K562 (cell line): ENCODE data around the gene TCEA3. TPM values are rescaled to one million over a fixed set of nuclear protein-coding genes. Genes with fewer than 3 reads are reported as not detected.

Experiments
- ARID1B ChIP-seq: fragments of 450-650 bp; IDR thresholded peaks from 2 replicates; pipeline ENCODE4 v1.6.1; 2016; ENCODE audit warnings: antibody characterized with exemption, mild to moderate bottlenecking, inconsistent platforms
- ATF3 ChIP-seq, 2 experiments: fragments of 450-650 bp in 1 of 2; sonication (generic) in 1 of 2; formaldehyde crosslinking in 1 of 2; IDR thresholded peaks in 1 of 2; conservative IDR thresholded peaks in 1 of 2; 2 replicates each; pipeline versions ENCODE4 v1.6.1 to v1.8.1; 2016 to 2023; ENCODE audit warnings: mild to moderate bottlenecking in 2 of 2, moderate library complexity in 2 of 2, inconsistent platforms in 1 of 2, missing genetic modification reagents in 1 of 2
- ATF7 ChIP-seq: fragments of 450-650 bp; IDR thresholded peaks from 2 replicates; pipeline ENCODE4 v1.7.1; 2014; ENCODE audit warnings: mild to moderate bottlenecking, moderate library complexity
- CBX1 ChIP-seq: sonication (generic); IDR thresholded peaks from 2 replicates; pipeline ENCODE4 v1.6.1; 2016; ENCODE audit warnings: antibody characterized with exemption, low read depth, mild to moderate bottlenecking
- CEBPG ChIP-seq, 3 experiments: fragments of 200-800 bp in 1 of 3; sonication (Bioruptor generic) in 1 of 3; sonication (generic) in 1 of 3; formaldehyde crosslinking in 1 of 3; IDR thresholded peaks in 2 of 3; conservative IDR thresholded peaks in 1 of 3; 2 replicates each; pipeline versions ENCODE4 v1.6.1 to v1.8.0; 2016 to 2022; ENCODE audit warnings: missing compliant biosample characterization in 2 of 3, missing genetic modification characterization in 2 of 3, mild to moderate bottlenecking in 1 of 3, missing genetic modification reagents in 1 of 3
- ESRRA ChIP-seq: fragments of 450-650 bp; IDR thresholded peaks from 2 replicates; pipeline ENCODE4 v1.6.1; 2014; ENCODE audit warnings: low read depth, mild to moderate bottlenecking, moderate library complexity, borderline replicate concordance
- ETV1 ChIP-seq: fragments of 450-650 bp; conservative IDR thresholded peaks from 2 replicates; pipeline ENCODE4 v1.6.1; 2016; ENCODE audit warnings: missing genetic modification characterization, control low read depth, low read depth, missing compliant biosample characterization
- FOXA3 ChIP-seq, 2 experiments: fragments of 450-650 bp in 1 of 2; sonication (generic) in 1 of 2; formaldehyde crosslinking; IDR thresholded peaks in 1 of 2; conservative IDR thresholded peaks in 1 of 2; 2 replicates each; pipeline versions ENCODE4 v1.4.0 to v1.8.0; 2020 to 2022; ENCODE audit warnings: mild to moderate bottlenecking in 2 of 2, missing genetic modification reagents in 1 of 2
- FOXK2 ChIP-seq, 2 experiments: fragments of 450-650 bp; IDR thresholded peaks in 1 of 2; conservative IDR thresholded peaks in 1 of 2; 2 replicates each; pipeline ENCODE4 v1.6.1; 2016; ENCODE audit warnings: low read depth in 2 of 2, mild to moderate bottlenecking in 1 of 2
- L3MBTL2 ChIP-seq: fragments of 450-650 bp; IDR thresholded peaks from 2 replicates; pipeline ENCODE4 v1.6.1; 2016; ENCODE audit warnings: mild to moderate bottlenecking, moderate library complexity
- MAFF ChIP-seq: IDR thresholded peaks from 2 replicates; pipeline ENCODE4 v1.6.1; 2012; ENCODE audit warnings: low read length, improper control_type of control experiment
- NFE2 ChIP-seq: IDR thresholded peaks from 2 replicates; pipeline ENCODE4 v1.6.1; 2014; ENCODE audit warnings: antibody characterized with exemption, low read depth
- NR2C1 ChIP-seq, 2 experiments: fragments of 450-650 bp; IDR thresholded peaks; 2 replicates each; pipeline ENCODE4 v1.6.1; 2017; ENCODE audit warnings: mild to moderate bottlenecking in 2 of 2, antibody characterized with exemption in 1 of 2, inconsistent platforms in 1 of 2, missing compliant biosample characterization in 1 of 2, missing genetic modification characterization in 1 of 2
- SAP30 ChIP-seq: fragments of 200-600 bp; sonication (generic); IDR thresholded peaks from 2 replicates; pipeline ENCODE4 v1.6.1; 2012; ENCODE audit warnings: borderline replicate concordance, low read depth, mild to moderate bottlenecking, moderate library complexity, low read length, control low read depth, inconsistent platforms; ENCODE audit not compliant: insufficient read depth, poor library complexity, severe bottlenecking
- SMARCA5 ChIP-seq: fragments of 450-650 bp; IDR thresholded peaks from 2 replicates; pipeline ENCODE4 v1.6.1; 2016
- SMARCC2 ChIP-seq: fragments of 450-650 bp; IDR thresholded peaks from 2 replicates; pipeline ENCODE4 v1.6.1; 2017; ENCODE audit warnings: antibody characterized with exemption, moderate library complexity, mild to moderate bottlenecking, low read depth
- TEAD2 ChIP-seq: fragments of 450-650 bp; IDR thresholded peaks from 2 replicates; pipeline ENCODE4 v1.6.1; 2016; ENCODE audit warnings: missing genetic modification characterization, control low read depth, missing compliant biosample characterization
- ZBTB43 ChIP-seq: sonication (generic); formaldehyde crosslinking; IDR thresholded peaks from 2 replicates; pipeline ENCODE4 v1.8.0; 2023; ENCODE audit warnings: mild to moderate bottlenecking, missing genetic modification reagents
- ZBTB8A ChIP-seq: fragments of 450-650 bp; IDR thresholded peaks from 2 replicates; pipeline ENCODE4 v1.6.1; 2018; ENCODE audit warnings: mild to moderate bottlenecking, moderate library complexity; ENCODE audit not compliant: partially characterized antibody
- ZNF507 ChIP-seq: conservative IDR thresholded peaks from 2 replicates; pipeline ENCODE4 v1.6.1; 2017; ENCODE audit warnings: missing genetic modification characterization, missing compliant biosample characterization
- ZNF586 ChIP-seq: fragments of 450-650 bp; formaldehyde crosslinking; conservative IDR thresholded peaks from 2 replicates; pipeline ENCODE4 v1.4.0; 2020; ENCODE audit warnings: mild to moderate bottlenecking, moderate library complexity
- ZNF76 ChIP-seq: fragments of 250-450 bp; sonication (Bioruptor Pico); IDR thresholded peaks from 2 replicates; pipeline ENCODE4 v1.4.0; 2020; ENCODE audit warnings: mild to moderate bottlenecking, moderate library complexity, borderline replicate concordance
- polyA plus RNA-seq, 8 experiments: library from polyadenylated mRNA; depleted of rRNA in 4 of 8; stranded (reverse) in 5 of 8; unstranded in 3 of 8; fragments of >200 nt; fragmentation: Nextera tagmentation in 2 of 8; fragmentation: Illumina TruSeq in 1 of 8; extraction: Ambion mirVana in 2 of 8; extraction: Trizol in 1 of 8; gene quantifications; 2 replicates each; pipeline versions ENCODE4 v1.2.1 to v1.2.3, GENCODE V29; 2011 to 2014; ENCODE audit warnings: inconsistent platforms in 1 of 8, missing spikeins in 1 of 8
- total RNA-seq, 7 experiments: library from RNA; depleted of rRNA in 6 of 7; stranded (reverse); fragments of >200 nt in 6 of 7; fragmentation: Illumina TruSeq in 2 of 7; extraction: Trizol in 2 of 7; gene quantifications; 2 replicates each; pipeline versions ENCODE4 v1.2.1 to v1.2.3, GENCODE V29; 2011 to 2021; ENCODE audit warnings: low replicate concordance in 1 of 7

TCEA3 gene
- total and polyA plus RNA-seq, 9 of the 15 experiments (the other 6 are each of a cell fraction or from before 2014, with no cell fraction given) = 0.03 to 0.55 (median 0.36) TPM

- TF ChIP-seq SAP30 = peak; percentile 40
- peak; percentile 60 for TF ChIP-seq ATF7
- TF ChIP-seq ATF3 (IDR thresholded peaks at IDR 0.05) = peak; percentile 60; the same call in 1 of the 2 replicates
- no peak for TF ChIP-seq ATF3 (CRISPR knock-in tag; conservative IDR thresholded peaks at IDR 0.05)
- TF ChIP-seq TEAD2 (tag) = peak; percentile 6; the same call in 1 of the 2 replicates
- peak; percentile 64 to 70; a peak in 3 of 4 replicates for TF ChIP-seq FOXK2 (conservative IDR thresholded peaks at IDR 0.05 in 1 of 2, IDR thresholded peaks at IDR 0.05 in 1 of 2; ENCODE audit: low read depth in 2 of 2)
- TF ChIP-seq ZNF507 (tag) = no peak
- peak; percentile 61; the same call in 1 of the 2 replicates for TF ChIP-seq L3MBTL2
- TF ChIP-seq ZBTB8A = no peak
- no peak for TF ChIP-seq NR2C1 (IDR thresholded peaks at IDR 0.05)
- 0 out of 2 replicates have a peak, but pooled peaks have one; percentile 6 for TF ChIP-seq NR2C1 (tag; IDR thresholded peaks at IDR 0.05)
- 0 out of 2 replicates have a peak, but pooled peaks have one; percentile 27 for TF ChIP-seq SMARCC2
- peak; percentile 84 to 90; a peak in 3 of 4 replicates for TF ChIP-seq FOXA3 (CRISPR knock-in tag; conservative IDR thresholded peaks at IDR 0.05 in 1 of 2, IDR thresholded peaks at IDR 0.05 in 1 of 2)
- peak; percentile 1; the same call in 1 of the 2 replicates for TF ChIP-seq MAFF
- peak; percentile 24; the same call in 1 of the 2 replicates for TF ChIP-seq CEBPG (CRISPR knock-in tag; IDR thresholded peaks at IDR 0.05)
- peak in 1 of 2 experiments; percentile 30; a peak in 1 of 4 replicates for TF ChIP-seq CEBPG (tag; conservative IDR thresholded peaks at IDR 0.05 in 1 of 2, IDR thresholded peaks at IDR 0.05 in 1 of 2)
- TF ChIP-seq ZBTB43 (CRISPR knock-in tag) = no peak
- TF ChIP-seq SMARCA5 = 0 out of 2 replicates have a peak, but pooled peaks have one; percentile 18
- 0 out of 2 replicates have a peak, but pooled peaks have one; percentile 17 for TF ChIP-seq ETV1 (tag)
- no peak for TF ChIP-seq ZNF76 (CRISPR knock-in tag)
- peak; percentile 60 for TF ChIP-seq ESRRA
- no peak for TF ChIP-seq ZNF586
- 0 out of 2 replicates have a peak, but pooled peaks have one; percentile 10 for TF ChIP-seq NFE2
- peak; percentile 16; the same call in 1 of the 2 replicates for TF ChIP-seq CBX1
- TF ChIP-seq ARID1B = peak; percentile 64
Observed at GRCh38 chr1:23376890-23377811, 47.4 kb downstream of the TCEA3 start (continued).
